H1 (cell line): Measurements from ENCODE around the gene COPS9. TPM values are rescaled to one million over a fixed set of nuclear protein-coding genes. Genes with fewer than 3 reads are reported as not detected.

Experiments used
- CHD7 ChIP-seq: fragments of 300-600 bp; sonication (generic); IDR thresholded peaks from 2 replicates; pipeline ENCODE4 v1.7.1; 2012; ENCODE audit warnings: low read length, moderate library complexity, mild to moderate bottlenecking, inconsistent platforms; ENCODE audit not compliant: insufficient replicate concordance
- JUND ChIP-seq: IDR thresholded peaks from 2 replicates; pipeline ENCODE4 v1.6.1; 2011; ENCODE audit warnings: mild to moderate bottlenecking, improper control_type of control experiment, low read length
- MAFK ChIP-seq: IDR thresholded peaks from 2 replicates; pipeline ENCODE4 v1.6.1; 2012; ENCODE audit warnings: low read depth, mild to moderate bottlenecking, improper control_type of control experiment, low read length
- polyA plus RNA-seq, 7 experiments: library from polyadenylated mRNA; depleted of rRNA in 3 of 7; stranded (reverse) in 5 of 7; unstranded in 2 of 7; fragments of >200 nt in 5 of 7; fragments of 200-250 nt in 2 of 7; gene quantifications; 1 replicate in 5 of 7; 2 replicates in 1 of 7; 4 replicates in 1 of 7; pipeline versions ENCODE4 v1.2.1 to v1.2.3, GENCODE V29; 2011 to 2013; ENCODE audit warnings: missing spikeins in 2 of 7, mixed read lengths in 2 of 7
- total RNA-seq: library from RNA; stranded (reverse); fragmentation: NEBNext Ultra II Directional; extraction: Animal tissue kit (Norgen Biotek cat#: 25700); gene quantifications from 2 replicates; pipeline ENCODE4 v1.2.1, GENCODE V29; 2021

The COPS9 gene
- total and polyA plus RNA-seq, 2 of the 8 experiments (the other 6 are each of a cell fraction or from before 2014, with no cell fraction given), result 154 to 234 TPM

DNA sequence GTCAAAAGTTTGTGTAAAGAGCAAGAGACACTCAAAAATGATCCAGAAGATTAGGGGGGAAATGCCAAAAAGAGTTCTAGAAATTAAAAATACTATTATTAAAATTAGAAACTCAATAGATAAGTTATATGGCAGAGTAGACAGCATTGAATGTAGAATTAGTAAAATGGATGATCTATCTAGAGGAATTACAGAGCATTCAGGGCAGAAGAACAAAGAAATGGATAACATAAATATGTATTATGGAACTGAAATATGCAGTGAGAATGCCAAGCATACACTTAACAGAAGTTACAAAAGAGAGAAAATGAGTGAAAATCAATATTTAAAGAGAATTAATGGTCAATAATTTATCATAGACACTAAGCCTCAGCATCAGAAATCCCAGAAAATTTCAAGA lies 49.5 kb downstream of the COPS9 start (continued):
- TF ChIP-seq CHD7 (no peak), JUND (no peak), MAFK (no peak)
